Activated CD4-positive, CD25-positive, alpha-beta regulatory T cell (primary cell): ENCODE results near the gene SMOC2.

ENCODE experiments used
- DNase-seq, 4 experiments: peaks; one replicate each; lab custom pipeline; 2025; lab: John Stamatoyannopoulos, UW

Gene SMOC2

DNA sequence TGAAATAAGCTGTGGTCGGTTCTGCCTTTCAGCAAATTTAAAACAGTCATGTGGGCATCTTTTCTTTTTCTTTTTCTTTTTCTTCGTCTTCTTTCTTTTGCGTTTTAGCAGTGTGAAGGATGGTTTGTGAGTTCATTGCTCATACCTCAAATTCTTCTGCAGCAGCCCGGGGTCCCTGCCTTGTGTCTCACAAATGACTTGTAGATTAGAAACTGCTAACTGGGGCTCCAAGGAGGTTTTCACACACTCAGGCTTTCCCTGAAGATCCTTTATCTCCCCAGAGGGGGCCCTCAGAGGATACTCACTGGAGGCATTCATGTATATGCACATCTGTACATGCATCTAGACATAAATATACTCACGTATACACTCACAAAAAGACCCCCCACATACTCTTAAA is 1.7 kb downstream of the SMOC2 start:
- DNase-seq = no peak

DNA sequence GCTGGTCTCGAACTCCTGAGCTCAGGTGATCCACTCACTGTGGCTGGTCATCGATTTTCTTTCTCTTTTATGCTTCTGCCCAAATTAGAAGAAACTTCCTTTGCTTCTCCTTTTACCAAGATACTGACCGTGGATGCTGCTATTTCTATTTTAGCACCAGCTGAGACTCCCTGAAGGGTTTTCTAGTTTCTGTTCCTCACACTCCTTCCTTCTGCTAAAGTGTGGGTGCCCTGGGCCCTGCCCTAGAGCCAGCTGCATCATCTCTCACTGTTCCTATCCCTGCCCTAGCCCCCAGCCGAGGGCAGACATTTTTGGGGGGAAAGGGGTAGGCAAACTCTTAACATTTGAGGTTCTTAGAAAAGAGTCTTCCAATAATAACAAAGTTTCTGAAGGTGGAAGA is 6.3 kb downstream of the SMOC2 start:
- DNase-seq = no peak

DNA sequence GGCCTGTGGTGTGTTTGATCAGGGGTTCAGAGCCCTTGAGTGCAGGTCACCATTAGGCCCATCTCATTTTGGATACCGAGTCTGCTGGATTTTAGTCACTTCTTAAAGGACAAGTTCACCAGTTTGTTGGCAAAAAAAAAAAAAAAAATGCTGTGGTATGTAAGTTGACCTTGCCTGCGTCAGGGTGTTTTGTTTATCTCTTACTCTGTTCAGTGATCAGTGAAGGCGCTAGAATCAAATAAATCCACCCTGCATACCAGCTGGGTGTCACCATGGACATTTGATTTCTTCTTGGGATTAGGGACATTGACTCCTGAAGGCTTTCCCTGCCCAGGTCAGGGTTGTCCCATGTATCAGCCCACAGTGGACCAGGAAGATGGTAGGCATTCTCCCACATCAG is 6.7 kb downstream of the SMOC2 start:
- DNase-seq = no peak

DNA sequence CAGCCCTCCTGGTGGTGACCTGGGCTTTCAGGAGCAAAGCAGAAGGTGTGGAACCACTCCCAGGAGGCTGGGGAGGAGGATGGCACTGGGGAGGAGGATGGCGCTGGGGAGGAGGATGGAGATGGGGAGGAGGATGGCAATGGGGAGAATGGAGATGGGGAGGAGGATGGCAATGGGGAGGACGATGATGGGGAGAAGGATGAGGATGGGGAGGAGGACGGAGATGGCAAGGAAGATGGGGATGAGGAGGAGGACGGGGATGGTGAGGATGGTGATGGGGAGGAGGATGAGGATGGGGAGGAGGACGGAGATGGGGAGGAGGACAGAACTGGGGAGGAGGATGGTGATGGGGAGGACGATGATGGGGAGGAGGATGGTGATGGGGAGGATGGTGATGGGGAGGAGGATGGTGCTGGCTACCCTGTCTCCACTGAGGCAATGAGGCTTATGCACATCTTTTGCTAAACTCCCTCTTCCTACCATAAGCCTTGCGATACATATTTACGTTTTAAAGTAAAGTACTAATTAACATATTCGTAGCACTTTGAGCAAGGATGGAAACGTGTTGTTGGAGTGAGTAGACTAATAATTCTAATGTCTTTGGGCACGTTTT is 7.4 kb downstream of the SMOC2 start:
- DNase-seq = no peak

DNA sequence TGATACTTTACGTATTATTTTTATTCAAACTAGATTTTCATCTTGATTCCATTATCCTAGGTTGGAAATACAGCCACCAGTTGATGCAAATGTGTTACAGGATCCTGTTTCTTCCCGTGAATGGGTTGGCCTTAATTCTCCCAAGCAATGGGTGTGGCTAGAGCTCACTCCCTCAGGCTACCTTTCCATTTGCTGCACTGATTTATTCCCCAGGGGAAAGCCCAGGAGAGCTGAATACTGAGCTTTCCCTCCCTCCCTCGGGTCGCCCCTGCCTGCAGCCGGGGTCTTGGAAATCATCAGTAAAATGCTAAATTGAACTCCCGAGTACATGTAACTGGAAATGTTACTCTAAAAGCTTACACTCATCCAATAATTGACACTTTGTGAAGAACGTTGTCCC is 9.9 kb downstream of the SMOC2 start:
- no peak for DNase-seq

DNA sequence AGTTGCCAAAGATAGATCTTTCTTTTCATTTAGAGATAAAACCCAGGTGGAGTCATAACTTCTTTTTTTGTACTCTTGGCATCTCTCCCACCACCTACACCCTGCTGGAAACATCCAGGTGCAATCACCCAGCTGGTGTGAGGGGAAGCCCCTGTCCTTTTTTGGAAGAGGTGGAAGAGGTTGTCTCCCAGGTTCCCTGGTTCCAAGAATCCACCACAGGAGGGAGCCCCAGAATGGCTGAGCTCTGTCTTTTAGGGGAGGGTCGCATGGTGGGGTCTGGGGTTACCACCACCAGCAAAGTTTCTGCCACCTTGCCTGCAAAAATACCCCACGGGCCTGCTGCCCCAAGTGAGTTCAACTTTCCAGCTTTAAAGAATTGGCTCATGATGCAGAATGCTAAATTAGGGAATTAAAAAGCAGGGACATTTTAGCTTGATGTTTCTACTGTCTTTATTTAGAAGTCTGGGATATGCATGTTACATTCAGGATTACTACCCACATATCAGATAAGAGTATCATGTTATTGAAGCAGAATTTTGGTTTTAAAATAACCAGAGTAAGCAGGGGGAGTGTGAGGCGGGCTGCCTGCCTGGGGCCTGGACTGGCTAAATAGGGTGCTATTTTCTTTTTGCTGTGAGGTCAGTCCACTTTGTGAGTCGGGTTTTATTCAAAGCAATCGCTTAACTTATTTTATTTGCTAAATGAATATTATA is 11.0 kb downstream of the SMOC2 start:
- no peak for DNase-seq

DNA sequence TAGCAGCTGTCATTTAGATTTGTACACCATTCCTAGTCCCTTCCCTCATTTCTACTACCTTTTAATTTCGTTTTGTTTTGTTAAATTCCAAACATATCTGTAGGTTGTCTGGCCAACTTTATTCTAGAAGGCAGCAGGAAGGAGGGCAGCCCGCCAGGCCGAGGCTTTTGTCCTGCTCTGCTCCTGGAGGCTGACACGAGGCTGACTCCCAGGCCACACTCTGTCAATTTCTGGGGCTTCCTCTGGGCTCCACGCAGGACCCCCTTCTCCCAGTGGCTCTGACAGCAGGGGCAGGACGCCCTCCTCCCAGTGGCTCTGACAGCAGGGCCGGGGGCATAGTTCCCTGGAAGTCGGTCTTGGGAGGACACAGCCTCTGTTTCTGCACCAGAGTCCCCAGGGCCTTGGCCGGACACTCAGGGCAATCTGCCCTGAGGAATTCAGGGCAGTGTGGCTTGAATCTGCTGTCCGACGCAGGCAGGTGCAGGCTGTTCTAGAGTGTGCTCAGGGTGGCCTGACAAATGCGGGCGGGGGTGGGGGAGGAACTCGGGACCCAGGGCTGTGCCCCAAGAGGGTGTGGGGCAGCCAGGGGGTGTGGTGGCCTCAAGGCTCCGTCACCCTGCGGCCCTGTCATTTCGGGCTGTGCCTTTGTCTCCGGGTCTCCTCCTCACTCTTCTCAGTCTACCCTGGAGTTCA is 11.8 kb downstream of the SMOC2 start:
- DNase-seq = no peak

DNA sequence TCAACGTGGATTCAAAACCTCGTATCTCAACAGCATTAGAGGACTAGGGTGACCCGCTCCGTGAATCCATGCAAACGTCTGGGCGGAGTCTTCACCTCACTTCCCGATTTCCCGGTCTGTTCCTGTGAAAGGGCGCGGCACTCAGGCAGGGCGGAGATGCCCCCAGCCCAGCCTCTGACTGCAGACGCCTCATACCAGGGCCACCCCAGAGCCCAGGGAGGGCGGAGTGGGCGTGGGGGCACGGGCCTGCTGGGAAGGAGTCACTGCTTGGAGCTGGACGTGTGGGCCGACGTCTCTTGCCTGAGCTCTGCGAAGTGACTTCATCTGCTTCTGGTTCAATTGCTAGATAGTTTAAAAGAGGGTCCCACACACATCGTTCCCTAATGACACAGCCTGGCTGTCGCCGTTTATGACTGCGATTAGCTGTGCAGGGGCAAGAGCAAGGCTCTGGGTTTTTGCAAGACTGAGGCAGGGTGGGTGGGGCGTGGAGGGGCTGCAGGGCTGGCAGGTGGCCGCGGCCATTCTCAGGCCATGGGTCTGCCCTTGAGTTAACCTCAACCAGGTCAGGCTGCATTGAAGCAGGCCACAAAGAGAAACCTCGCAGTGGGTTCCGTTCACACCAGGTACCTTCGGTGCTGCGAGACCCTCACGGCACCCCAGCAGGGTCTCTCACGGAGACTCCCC is 15.0 kb downstream of the SMOC2 start:
- DNase-seq = no peak

DNA sequence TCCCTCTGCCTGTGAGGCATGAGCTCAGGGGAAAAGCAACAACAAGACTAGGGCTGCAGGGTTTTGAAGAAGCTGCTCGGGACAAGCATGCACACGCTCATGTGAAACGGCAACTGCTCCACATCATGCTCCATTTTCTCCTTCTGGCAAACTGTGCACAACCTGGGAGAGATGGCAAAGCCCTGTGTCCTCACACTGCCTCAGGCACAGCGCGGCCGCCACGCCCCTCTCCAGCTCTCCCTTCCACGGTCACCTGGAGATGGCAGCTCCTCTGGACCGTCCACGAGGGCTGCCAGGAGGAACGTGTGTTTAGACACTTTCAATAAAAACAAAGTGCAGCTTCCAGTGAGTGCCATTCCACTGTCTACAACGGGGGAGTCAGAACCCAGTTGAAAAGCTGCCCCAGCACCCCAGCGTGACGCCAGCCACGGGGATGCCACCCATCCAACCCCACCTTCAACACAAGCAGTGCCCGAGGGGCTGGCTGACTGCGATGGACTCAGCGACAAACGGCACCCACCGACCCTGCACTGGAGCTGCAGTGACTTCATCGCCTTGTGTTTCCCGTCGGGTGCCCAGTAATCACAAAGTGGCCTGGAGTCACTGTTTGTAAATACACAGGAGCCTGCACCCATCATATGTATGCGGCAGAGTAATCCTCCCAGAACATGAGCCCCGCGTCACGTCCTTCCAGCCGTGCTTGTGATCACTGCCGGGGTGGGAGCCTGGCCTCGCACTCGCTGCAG is 16.1 kb downstream of the SMOC2 start:
- DNase-seq = no peak

DNA sequence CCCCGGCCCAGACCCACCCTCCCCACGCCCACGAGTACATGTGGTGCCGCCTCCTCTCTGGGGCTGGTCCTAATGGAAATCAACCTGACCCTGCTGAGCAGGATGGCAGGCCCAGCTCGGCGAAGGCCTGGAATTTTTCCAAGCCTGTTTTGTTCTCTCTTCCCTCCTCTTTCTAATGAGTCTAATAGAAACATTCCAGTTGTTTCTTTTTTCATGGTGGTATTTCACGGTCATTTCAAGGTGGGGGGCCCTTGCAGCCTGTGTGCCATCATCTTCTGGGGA is 16.6 kb downstream of the SMOC2 start:
- DNase-seq = no peak

DNA sequence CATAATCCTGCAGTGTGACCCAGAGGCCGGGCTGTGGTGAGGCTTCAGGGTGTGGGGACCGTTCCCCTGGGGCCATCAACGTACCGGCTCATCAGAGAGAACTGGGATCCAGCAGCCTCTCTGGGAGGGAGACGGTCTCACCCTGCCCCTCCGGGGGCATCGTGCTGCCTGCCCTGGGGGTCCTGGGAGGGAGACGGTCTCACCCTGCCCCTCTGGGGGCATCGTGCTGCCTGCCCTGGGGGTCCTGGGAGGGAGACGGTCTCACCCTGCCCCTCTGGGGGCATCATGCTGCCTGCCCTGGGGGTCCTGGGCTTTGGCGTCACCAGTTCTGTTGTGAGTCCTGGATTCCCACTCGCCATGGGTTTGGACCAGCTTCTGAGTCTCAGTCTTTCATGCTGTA is 17.1 kb downstream of the SMOC2 start:
- DNase-seq = no peak

DNA sequence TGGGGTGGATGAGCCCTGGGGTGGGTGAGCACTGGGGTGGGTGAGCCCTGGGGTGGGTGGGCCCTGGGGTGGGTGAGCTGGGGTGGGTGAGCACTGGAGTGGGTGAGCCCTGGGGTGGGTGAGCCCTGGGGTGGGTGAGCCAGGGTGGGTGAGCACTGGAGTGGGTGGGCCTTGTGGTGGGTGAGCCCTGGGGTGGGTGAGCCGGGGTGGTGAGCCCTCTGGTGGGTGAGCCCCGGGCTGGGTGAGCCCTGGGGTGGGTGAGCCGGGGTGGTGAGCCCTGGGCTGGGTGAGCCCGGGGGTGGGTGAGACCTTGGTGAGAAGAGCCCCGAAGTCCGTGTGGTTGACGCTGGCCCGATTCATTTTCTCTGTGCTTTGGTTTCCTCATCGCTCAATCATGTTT is 18.6 kb downstream of the SMOC2 start:
- DNase-seq = no peak

DNA sequence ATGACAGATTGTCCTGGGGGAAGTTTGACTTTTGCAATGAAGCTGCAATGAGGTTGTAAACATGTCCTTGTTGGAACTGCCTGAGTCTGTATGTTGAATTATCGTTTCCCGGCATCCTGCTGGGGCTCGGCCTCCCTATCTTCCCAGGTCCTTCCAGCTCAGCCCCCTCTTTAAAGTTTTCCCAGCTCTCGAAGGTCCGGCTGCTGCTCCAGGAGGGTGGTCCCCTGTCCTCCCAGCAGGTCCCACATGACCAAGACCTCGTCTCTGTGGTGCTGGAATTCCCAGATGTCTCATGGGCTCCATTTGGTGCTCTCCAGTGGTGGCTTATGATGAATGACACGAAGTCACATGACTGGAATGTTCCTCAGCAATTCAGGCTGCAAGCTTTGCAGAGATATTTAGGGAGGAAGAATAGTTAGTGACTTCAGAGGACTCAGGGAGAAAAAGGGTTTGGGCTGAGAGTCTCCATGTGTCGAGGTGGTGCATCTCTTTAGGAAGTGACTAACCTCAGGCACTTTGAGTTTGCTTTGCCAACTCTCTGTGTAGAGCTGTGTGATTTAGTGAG is 21.4 kb downstream of the SMOC2 start:
- DNase-seq = no peak

DNA sequence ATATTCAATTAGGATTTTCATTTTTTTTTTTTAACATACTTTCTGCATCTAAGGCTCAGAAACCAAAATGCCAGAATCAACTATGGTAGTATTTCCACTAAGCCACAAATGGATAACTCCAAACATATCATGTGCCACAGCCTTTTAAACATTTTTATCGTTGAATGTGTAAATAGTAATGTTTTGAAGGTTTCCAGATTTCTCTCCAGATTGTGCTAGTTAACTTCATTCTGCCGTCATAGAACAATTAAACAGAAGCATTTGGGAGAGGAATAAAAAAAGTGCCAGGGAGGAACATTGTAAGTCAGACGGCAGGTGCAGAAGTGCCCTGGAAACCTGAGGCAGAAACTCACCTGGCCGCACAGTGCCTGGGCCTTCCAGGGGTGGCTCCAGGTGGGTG is 23.6 kb downstream of the SMOC2 start:
- DNase-seq = no peak

DNA sequence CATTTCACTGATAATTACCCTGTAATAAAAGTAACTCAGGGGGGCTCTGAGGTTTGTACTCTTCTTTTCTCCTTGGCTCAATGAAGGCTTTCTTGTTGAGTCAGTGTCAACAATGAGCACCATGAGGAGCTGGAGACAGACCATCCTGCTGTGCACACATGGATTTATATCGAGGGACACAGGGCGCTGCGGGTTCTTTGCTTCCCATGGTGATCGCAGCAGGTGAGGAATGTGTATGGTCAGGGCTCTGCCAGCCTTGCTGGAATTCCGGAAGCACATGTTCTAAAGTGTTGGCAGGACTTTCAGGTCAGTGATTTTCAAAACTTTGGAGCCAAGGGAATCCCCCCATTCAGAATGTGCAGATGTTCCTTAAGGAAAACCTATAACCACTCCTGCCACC is 27.1 kb downstream of the SMOC2 start:
- no peak for DNase-seq

DNA sequence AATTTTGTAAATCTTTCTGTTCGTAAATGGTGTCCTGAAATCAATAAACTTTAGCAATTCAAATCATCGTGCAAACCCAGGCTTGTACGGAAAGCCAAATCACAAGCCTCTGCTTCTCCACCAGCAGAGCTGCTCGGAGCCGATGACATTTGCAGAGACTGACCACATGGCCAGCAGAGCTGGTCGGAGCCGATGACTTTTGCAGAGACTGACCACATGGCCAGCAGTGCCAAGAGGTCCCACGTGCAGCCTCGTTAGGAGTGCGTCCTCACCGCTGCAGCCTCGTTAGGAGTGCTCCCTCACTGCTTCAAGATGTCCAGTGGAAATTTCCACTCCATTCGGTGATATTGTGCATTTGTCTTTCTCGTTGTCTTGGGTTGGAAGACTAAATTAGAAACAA is 28.5 kb downstream of the SMOC2 start:
- DNase-seq = no peak

DNA sequence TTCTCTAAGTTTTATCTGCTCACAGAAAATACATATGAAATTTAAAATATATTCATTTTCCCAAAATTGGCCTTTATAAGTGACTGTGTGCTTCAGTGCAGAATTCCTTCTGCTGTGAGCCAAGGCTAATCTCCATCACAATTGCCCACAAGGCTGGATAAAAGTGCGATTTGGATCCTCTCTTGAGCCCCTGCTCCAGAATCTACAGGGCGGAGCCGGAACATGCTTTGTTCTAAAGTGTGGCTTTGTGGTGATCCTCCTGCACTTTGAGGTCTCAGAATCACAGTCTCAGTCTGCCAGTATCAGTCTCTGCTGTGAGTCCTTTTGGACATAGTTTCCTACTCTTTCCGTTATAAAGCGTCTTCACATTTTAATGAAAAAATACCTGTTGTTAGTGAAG is 28.9 kb downstream of the SMOC2 start:
- no peak for DNase-seq

DNA sequence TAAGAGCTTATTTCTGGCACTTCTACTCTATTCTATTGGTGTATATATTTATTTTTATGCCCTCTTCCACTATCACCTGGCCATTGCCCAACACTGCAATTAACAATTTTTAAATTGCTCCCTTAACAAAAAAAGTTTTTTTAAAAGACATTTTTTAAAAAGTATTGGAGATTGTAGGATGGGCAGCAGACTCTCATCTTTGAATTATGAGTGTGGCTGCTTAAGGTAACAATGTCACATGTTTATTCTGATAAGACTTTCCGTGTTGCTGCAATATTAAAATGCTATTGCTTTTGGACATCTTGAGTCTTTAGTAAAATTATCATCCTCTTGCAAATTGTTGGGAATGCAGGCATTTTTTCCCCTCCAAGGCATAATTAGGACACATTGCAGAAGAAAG is 31.4 kb downstream of the SMOC2 start:
- no peak for DNase-seq

DNA sequence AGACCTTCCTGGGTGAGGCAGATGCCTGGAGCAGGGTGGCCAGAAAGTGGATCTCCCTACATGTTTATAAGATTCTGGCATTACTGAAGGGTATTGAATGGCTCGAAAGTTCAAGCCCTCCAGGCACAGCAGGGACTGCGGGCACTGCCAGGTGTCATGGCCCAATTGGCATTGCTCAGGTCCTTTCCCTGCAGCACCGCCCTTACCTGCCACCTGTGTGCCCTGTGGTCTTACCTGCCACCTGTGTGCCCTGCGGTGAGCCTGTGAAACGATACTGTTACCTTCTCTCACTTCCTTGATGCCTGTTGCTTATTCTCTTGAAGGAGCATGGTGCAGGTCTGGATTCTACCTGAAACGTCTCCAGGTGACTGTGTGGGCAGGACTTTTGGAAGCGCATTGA is 32.2 kb downstream of the SMOC2 start:
- no peak for DNase-seq

DNA sequence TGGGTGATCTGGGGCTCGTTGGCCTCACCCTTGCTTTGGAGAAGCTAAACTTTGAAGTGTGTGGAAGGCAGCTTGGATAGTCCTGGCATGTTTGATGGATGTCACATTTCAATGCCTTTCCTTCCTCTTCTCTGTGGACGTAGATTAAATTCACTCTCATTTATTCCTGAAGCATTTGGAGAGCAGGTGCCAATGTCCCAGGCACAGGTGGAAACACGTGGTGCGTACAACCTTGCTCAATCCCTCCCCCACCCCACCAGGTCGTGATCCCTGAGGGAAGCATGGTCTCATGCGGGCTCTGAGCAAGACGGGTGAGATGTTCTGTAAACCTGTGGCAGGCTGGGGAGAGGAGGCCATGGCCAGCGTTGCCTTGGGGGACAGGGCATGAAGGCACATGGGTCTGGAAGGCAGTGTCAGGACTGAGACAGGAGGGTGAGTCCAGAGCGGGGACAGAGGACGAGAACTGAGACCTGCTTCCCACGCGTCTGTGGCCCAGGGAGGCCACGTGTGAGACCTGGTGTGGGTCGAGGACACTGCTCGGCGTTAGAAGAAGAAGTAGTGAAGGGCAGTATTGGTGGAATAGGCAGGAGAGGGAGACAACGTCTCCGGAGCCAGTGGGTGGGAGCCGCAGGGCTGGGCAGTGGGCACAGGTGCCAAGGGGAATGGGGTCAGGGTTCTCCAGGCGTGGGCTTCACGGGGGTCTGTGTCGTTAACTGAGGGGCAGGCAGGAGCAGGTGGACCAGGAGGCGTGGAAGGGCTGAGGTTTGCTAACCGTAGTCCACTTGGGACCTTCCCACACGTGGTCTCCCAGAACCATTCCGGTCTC is 34.4 kb downstream of the SMOC2 start:
- DNase-seq = no peak

DNA sequence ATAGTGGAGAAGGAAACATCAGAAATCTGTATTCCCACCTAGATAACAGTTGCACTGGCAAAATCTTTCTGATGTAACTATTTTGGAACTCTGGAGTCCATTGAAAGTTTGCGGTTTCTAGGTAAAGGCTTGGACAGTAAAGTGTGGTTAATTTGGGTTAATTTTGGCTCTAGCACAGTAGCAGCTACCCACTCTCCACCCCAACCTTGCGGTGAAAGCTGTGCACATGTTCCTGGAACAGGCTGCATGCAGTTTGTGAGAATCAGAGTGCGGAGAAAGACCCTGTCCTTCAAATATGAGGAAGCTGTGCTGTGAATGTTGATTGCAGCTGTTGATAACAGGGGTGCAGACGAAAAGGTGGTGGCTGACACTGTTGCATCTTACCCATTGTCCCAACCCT is 38.4 kb downstream of the SMOC2 start:
- no peak for DNase-seq
